Muscle of back (tissue), 10 donors: Measurements from ENCODE around the gene ZDHHC16. TPM values are rescaled to one million over a fixed set of nuclear protein-coding genes. Genes with fewer than 3 reads are reported as not detected.

Source experiments
- polyA plus RNA-seq, 10 donors: library from polyadenylated mRNA; unstranded; fragments of 120-200 nt; gene quantifications; one replicate each; pipeline ENCODE4 v1.2.1, GENCODE V29; 2013; ENCODE audit not compliant: insufficient read length in 10 of 10

Gene ZDHHC16
- polyA plus RNA-seq, 10 donors, result 27.2 to 35.5 (median 31.7) TPM

Other genes starting within 250 kb of the ZDHHC16 start
- gene ARHGAP19, start 153.5 kb upstream of the ZDHHC16 start, polyA plus RNA-seq, result 10 to 100 TPM in 7 of 10 donors, 1 to 10 TPM in 3; 8.8 to 17.1 (median 12.6) TPM
- 1 to 10 TPM in 8 of 10 donors, under 1 TPM in 2; 0.76 to 2.5 (median 1.4) TPM for gene FRAT1, start 126.9 kb upstream of the ZDHHC16 start, polyA plus RNA-seq
- gene FRAT2, start 111.4 kb upstream of the ZDHHC16 start, polyA plus RNA-seq, result 1 to 10 TPM; 2.6 to 5.8 (median 3.7) TPM
- gene RRP12, start 44.8 kb upstream of the ZDHHC16 start, polyA plus RNA-seq, result 10 to 100 TPM; 18.5 to 27.3 (median 21.3) TPM
- gene PGAM1, start 20.0 kb upstream of the ZDHHC16 start, polyA plus RNA-seq, result 100 to 1,000 TPM in 9 of 10 donors, 10 to 100 TPM in 1; 90.7 to 151 (median 117) TPM
- gene EXOSC1, start 169 bp upstream of the ZDHHC16 start, polyA plus RNA-seq, result 10 to 100 TPM; 25.0 to 32.8 (median 28.5) TPM
- 10 to 100 TPM; 51.9 to 84.9 (median 58.4) TPM for gene MMS19, start 52.2 kb downstream of the ZDHHC16 start, polyA plus RNA-seq
- gene UBTD1, start 52.7 kb downstream of the ZDHHC16 start, polyA plus RNA-seq, result 10 to 100 TPM; 11.3 to 17.3 (median 14.0) TPM
- 10 to 100 TPM in 9 of 10 donors, 1 to 10 TPM in 1; 8.5 to 60.8 (median 27.0) TPM for gene ANKRD2, start 126.6 kb downstream of the ZDHHC16 start, polyA plus RNA-seq
- 1 to 10 TPM in 3 of 10 donors, under 1 TPM in 7; 0.34 to 1.6 (median 0.80) TPM for gene HOGA1, start 138.2 kb downstream of the ZDHHC16 start, polyA plus RNA-seq
- gene C10orf62, start 143.5 kb downstream of the ZDHHC16 start, polyA plus RNA-seq, result under 1 TPM in 1 of 10 donors, not detected in 9; 0.17 TPM
- gene MORN4, start 187.3 kb downstream of the ZDHHC16 start, polyA plus RNA-seq, result 1 to 10 TPM; 3.7 to 7.6 (median 5.1) TPM
- gene PI4K2A, start 194.5 kb downstream of the ZDHHC16 start, polyA plus RNA-seq, result 10 to 100 TPM in 2 of 10 donors, 1 to 10 TPM in 8; 8.8 to 12.2 (median 9.3) TPM
- 1 to 10 TPM; 3.5 to 6.1 (median 4.7) TPM for gene AVPI1, start 241.1 kb downstream of the ZDHHC16 start, polyA plus RNA-seq